ENCODE results near the gene INF2. TPM values are rescaled to one million over a fixed set of nuclear protein-coding genes. Genes with fewer than 3 reads are reported as not detected.
"Not testable (repeated sequence)": the region's sequence is repeated elsewhere in the genome, so short reads cannot be mapped to it uniquely, and the experiment has no call there.

The INF2 gene
- total RNA-seq, 2 experiments from 2014 or later: 74.9 to 76.9 TPM

DNA sequence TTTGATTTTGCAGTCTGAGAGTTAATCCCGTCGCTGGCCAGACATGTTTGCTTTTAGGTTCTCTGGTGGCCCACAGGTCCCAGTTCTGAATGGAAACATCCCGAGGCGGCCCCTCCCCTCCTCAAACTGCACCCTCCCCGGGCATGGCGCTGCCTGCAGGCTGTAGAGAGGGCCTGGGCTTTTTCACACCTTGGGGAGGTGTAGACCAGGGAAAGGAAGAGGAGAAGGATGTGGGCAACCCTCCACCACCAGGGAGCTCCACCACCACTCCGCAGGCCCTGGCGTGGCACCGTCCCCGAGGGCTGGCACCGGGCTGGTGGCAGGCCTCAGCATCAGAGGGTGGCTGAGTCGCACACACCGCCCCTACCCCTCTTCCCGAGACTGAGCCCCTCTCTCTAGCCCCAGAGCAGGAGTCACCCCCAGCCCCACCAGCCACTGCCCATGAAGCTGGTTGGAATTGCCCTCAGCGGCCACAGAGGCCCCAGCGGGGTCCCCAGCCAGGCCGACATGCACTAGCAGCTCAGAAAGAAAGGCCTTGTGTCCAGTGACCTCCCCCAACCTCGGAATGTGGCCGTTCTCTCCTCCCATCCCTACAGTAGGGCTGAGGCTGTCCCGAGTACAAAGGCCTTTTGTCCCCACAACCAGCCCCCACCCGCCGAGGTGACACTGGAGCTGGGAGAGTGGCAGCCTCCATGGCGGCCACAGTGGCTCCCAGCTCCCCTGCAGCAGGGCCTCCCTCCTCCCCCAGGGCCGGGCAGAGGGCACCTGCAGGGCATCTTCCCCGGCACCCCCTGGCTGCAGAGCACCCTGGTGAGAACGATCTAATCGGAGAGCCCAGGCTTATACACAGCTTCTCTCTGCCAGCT, 23.5 kb upstream of the INF2 start:
- ChIA-PET POLR2A (interaction anchor here (0.7 to 1.7 kb wide), 13 partner anchors 9 to 87 kb away, joined by 3 to 11 read pairs (median 4); partner anchors contain the start of genes ADSS1 and SIVA1), CTCF (interaction anchor here (1.0 to 1.8 kb wide), 4 partner anchors 9 to 43 kb away, joined by 3 to 4 read pairs (median 3); no protein-coding TSS in a partner anchor)
- ATAC-seq (ENCODE audit: poor library complexity): peak; percentile 93
- DNase-seq: peak; percentile 28 to 78 (median 50)
- TF ChIP-seq, protein P1, sequence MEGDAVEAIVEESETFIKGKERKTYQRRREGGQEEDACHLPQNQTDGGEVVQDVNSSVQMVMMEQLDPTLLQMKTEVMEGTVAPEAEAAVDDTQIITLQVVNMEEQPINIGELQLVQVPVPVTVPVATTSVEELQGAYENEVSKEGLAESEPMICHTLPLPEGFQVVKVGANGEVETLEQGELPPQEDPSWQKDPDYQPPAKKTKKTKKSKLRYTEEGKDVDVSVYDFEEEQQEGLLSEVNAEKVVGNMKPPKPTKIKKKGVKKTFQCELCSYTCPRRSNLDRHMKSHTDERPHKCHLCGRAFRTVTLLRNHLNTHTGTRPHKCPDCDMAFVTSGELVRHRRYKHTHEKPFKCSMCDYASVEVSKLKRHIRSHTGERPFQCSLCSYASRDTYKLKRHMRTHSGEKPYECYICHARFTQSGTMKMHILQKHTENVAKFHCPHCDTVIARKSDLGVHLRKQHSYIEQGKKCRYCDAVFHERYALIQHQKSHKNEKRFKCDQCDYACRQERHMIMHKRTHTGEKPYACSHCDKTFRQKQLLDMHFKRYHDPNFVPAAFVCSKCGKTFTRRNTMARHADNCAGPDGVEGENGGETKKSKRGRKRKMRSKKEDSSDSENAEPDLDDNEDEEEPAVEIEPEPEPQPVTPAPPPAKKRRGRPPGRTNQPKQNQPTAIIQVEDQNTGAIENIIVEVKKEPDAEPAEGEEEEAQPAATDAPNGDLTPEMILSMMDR (IDR thresholded peaks at IDR 0.05): peak; percentile 69
- peaks cover 30% of the 10 kb centered on the region for H3K4me1 ChIP-seq (ENCODE audit: insufficient read depth, low read length)
- Mint-ChIP-seq H3K4me1 (ENCODE audit: low read depth) (peaks cover 32% of the 10 kb centered on the region), H3K9me3 (no peaks in the 10 kb centered on the region), H3K4me3 (peak overlapping the region; percentile 25), H3K27ac (peak overlapping the region; percentile 63), H3K27me3 (peaks cover 6% of the 10 kb centered on the region), H3K36me3 (ENCODE audit: low read depth) (no peaks in the 10 kb centered on the region)
- intact Hi-C loops (cut with DNase I, micrococcal nuclease): loop anchor here (1.0 kb wide), 1 partner anchor 42 kb away; no protein-coding TSS in a partner anchor
- H3K9me3 ChIP-seq (ENCODE audit: control insufficient read depth in 1 of 2, insufficient read depth in 1 of 2, low read length in 2 of 2): no peaks in the 10 kb centered on the region
- H3K36me3 ChIP-seq (ENCODE audit: insufficient read depth, low read length): no peaks in the 10 kb centered on the region
- no peak overlapping the region for H3K27ac ChIP-seq (ENCODE audit: low read depth in 1 of 2, low read length in 2 of 2)
- H3K27me3 ChIP-seq (ENCODE audit: control insufficient read depth in 1 of 2, insufficient read depth in 2 of 2, low read length in 2 of 2): no peaks in the 10 kb centered on the region
- H3K4me3 ChIP-seq (ENCODE audit: low read length): no peak overlapping the region

DNA sequence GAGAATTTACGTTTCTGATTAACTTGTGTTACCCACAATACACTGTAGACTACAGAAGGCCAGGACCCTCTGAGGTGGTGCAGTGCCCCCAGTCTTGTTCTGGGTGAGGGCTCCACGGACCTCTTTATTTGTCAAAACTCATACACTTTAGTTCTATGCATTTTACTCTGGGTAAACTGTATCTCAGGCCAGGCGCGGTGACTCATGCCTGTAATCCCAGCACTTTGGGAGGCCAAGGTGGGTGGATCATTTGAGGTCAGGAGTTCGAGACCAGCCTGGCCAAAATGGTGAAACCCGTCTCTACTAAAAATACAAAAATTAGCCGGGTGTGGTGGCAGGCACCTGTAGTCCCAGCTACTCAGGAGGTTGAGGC, 22.9 kb upstream of the INF2 start:
- H3K27ac ChIP-seq (ENCODE audit: low read depth in 1 of 2, low read length in 2 of 2); H3K27me3 Mint-ChIP-seq; H3K27me3 ChIP-seq (ENCODE audit: control insufficient read depth in 1 of 2, insufficient read depth in 2 of 2, low read length in 2 of 2); H3K9me3 ChIP-seq (ENCODE audit: control insufficient read depth in 1 of 2, insufficient read depth in 1 of 2, low read length in 2 of 2); H3K36me3 ChIP-seq (ENCODE audit: insufficient read depth, low read length); DNase-seq; H3K27ac Mint-ChIP-seq; H3K9me3 Mint-ChIP-seq; intact Hi-C loops (cut with DNase I, micrococcal nuclease); H3K4me3 Mint-ChIP-seq; H3K4me3 ChIP-seq (ENCODE audit: low read length); ATAC-seq (ENCODE audit: poor library complexity); H3K36me3 Mint-ChIP-seq (ENCODE audit: low read depth): not testable (repeated sequence)
- peaks cover 30% of the 10 kb centered on the region for H3K4me1 ChIP-seq (ENCODE audit: insufficient read depth, low read length)
- H3K4me1 Mint-ChIP-seq (ENCODE audit: low read depth): peaks cover 26% of the 10 kb centered on the region
- ChIA-PET POLR2A (interaction anchor here (1.2 to 1.7 kb wide), 5 partner anchors 11 to 86 kb away, joined by 3 to 10 read pairs (median 5); partner anchors contain the start of genes ADSS1 and SIVA1), CTCF (interaction anchor here (1.2 to 1.8 kb wide), 2 partner anchors 14 to 43 kb away, joined by 3 to 4 read pairs; no protein-coding TSS in a partner anchor)

- no peak for DNase-seq
- Mint-ChIP-seq H3K27ac (no peak overlapping the region), H3K36me3 (ENCODE audit: low read depth) (no peaks in the 10 kb centered on the region), H3K27me3 (no peaks in the 10 kb centered on the region), H3K9me3 (no peaks in the 10 kb centered on the region), H3K4me3 (no peak overlapping the region), H3K4me1 (ENCODE audit: low read depth) (peaks cover 26% of the 10 kb centered on the region)
- TF ChIP-seq, protein P1 (IDR thresholded peaks at IDR 0.05): no peak
- intact Hi-C loops (cut with DNase I, micrococcal nuclease): no loop called here
- no peaks in the 10 kb centered on the region for H3K36me3 ChIP-seq (ENCODE audit: insufficient read depth, low read length)
- ATAC-seq (ENCODE audit: poor library complexity): no peak
- H3K4me1 ChIP-seq (ENCODE audit: insufficient read depth, low read length): peaks cover 30% of the 10 kb centered on the region
- H3K4me3 ChIP-seq (ENCODE audit: low read length): no peak overlapping the region
- CTCF ChIA-PET: interaction anchor here (1.8 kb wide), 1 partner anchor 13 kb away, joined by 4 read pairs; no protein-coding TSS in a partner anchor
- H3K27me3 ChIP-seq (ENCODE audit: control insufficient read depth in 1 of 2, insufficient read depth in 2 of 2, low read length in 2 of 2): no peaks in the 10 kb centered on the region
- no peak overlapping the region for H3K27ac ChIP-seq (ENCODE audit: low read depth in 1 of 2, low read length in 2 of 2)
- POLR2A ChIA-PET: interaction anchor here (0.8 kb wide), 1 partner anchor 30 kb away, joined by 3 read pairs; no protein-coding TSS in a partner anchor
- no peaks in the 10 kb centered on the region for H3K9me3 ChIP-seq (ENCODE audit: control insufficient read depth in 1 of 2, insufficient read depth in 1 of 2, low read length in 2 of 2)
These were observed 22.4 kb upstream of the INF2 start for GRCh38 chr14:104666981-104667380.
